Stimulated activated CD8-positive, alpha-beta memory T cell treated with anti-CD3 and anti-CD28 coated beads, Interleukin-4, amount 100 ng/mL, for 4 hours (primary cell): Measurements from ENCODE around the gene CIB1.
"Not testable (repeated sequence)": the region's sequence is repeated elsewhere in the genome, so short reads cannot be mapped to it uniquely, and the experiment has no call there.

Experiments used
- DNase-seq, 2 donors: peaks; one replicate each; pipeline ENCODE4 v3.0.0-alpha.2; 2020; ENCODE audit warnings: low read depth in 2 of 2, low spot score in 1 of 2

The CIB1 gene

GRCh38 chr15:90200534-90201129 lies 33.1 kb downstream of the CIB1 start:
- DNase-seq, result no peak

GRCh38 chr15:90194655-90195054 lies 39.1 kb downstream of the CIB1 start:
- DNase-seq, result no peak

- no peak for DNase-seq
Observed at GRCh38 chr15:90192961-90193786, 40.6 kb downstream of the CIB1 start.

- DNase-seq, result no peak
Observed at GRCh38 chr15:90191794-90192509, 41.8 kb downstream of the CIB1 start.

- DNase-seq, result no peak
Observed at GRCh38 chr15:90191344-90191687, 42.4 kb downstream of the CIB1 start.

- no peak for DNase-seq
Observed at GRCh38 chr15:90190606-90191343, 43.0 kb downstream of the CIB1 start.

GRCh38 chr15:90189781-90190467 lies 43.8 kb downstream of the CIB1 start:
- no peak for DNase-seq

- DNase-seq, result no peak
Observed at GRCh38 chr15:90188914-90189748, 44.6 kb downstream of the CIB1 start.

GRCh38 chr15:90188065-90188464 lies 45.7 kb downstream of the CIB1 start:
- DNase-seq, result not testable (repeated sequence)

GRCh38 chr15:90187257-90187868 lies 46.4 kb downstream of the CIB1 start:
- no peak for DNase-seq

- DNase-seq, result no peak
Observed at GRCh38 chr15:90184786-90185704, 48.7 kb downstream of the CIB1 start.

- DNase-seq, result no peak
Observed at GRCh38 chr15:90184119-90184785, 49.5 kb downstream of the CIB1 start.

- DNase-seq, result no peak
Observed at GRCh38 chr15:90181776-90182175, 52.0 kb downstream of the CIB1 start.
